ENCODE results near the gene PRRT1.
"Not testable (repeated sequence)": the region's sequence is repeated elsewhere in the genome, so short reads cannot be mapped to it uniquely, and the experiment has no call there.

PRRT1 gene

DNA sequence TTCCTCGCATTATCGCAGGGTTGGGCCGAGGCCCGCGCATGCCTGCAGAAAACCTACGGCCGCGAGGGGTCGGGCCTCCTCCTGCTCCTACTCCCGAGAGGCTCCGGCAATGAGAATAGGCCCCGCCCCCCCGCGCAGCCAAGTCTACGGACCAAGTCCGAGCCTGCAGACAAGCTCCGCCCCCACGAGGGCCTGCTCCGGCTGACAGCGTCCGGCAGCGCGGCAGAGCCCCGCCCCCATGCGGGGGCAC lies 43.8 kb upstream of the PRRT1 start:
- no peak for TF ChIP-seq ZFX (IDR thresholded peaks at IDR 0.05; ENCODE audit: borderline replicate concordance)
- TF ChIP-seq, protein P1, sequence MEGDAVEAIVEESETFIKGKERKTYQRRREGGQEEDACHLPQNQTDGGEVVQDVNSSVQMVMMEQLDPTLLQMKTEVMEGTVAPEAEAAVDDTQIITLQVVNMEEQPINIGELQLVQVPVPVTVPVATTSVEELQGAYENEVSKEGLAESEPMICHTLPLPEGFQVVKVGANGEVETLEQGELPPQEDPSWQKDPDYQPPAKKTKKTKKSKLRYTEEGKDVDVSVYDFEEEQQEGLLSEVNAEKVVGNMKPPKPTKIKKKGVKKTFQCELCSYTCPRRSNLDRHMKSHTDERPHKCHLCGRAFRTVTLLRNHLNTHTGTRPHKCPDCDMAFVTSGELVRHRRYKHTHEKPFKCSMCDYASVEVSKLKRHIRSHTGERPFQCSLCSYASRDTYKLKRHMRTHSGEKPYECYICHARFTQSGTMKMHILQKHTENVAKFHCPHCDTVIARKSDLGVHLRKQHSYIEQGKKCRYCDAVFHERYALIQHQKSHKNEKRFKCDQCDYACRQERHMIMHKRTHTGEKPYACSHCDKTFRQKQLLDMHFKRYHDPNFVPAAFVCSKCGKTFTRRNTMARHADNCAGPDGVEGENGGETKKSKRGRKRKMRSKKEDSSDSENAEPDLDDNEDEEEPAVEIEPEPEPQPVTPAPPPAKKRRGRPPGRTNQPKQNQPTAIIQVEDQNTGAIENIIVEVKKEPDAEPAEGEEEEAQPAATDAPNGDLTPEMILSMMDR (IDR thresholded peaks at IDR 0.05), result no peak
- H3K27ac ChIP-seq, result peak overlapping the region; percentile 98

DNA sequence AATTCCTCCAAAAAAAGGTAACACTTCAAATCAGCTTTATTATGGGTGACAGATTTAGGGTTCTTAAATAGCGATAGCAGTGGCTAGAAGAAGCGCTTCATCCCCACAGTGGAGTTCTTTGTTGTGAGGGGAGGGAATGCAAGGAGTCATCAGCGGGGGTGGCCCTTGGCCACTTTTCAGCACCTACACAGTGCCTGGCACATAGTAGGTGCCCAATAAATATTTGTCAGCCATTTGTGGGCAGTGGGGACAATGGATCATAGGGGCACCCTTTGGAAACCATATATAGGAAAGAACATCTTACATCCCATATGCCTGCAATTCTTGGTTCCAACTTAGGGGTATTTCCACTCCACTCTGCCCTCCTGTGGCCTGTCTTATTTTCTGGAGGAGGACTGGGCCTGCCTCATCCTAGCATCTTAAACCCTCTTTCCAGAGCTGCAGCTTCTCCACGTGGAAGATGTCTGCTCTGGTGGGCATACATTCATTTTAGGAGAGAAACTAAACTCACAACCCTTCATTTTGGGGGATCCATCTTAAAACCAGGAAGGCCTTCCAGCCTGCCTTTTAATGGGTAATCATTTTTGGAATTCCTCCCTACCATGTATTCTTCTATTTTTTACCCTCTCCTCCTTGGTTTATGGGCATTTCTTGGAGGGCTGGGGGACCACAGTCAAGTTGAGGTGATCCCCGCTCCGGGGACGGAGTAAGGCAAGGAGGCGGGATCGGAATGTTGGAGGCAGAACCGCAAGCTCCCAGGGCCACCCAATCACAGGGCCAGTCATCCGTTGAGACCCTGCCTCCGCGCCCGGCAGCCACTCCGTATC lies 43.3 kb upstream of the PRRT1 start:
- no peak for TF ChIP-seq ZFX (IDR thresholded peaks at IDR 0.05; ENCODE audit: borderline replicate concordance)
- TF ChIP-seq, protein P1 (IDR thresholded peaks at IDR 0.05), result peak; percentile 77
- H3K27ac ChIP-seq, result peak overlapping the region; percentile 98

DNA sequence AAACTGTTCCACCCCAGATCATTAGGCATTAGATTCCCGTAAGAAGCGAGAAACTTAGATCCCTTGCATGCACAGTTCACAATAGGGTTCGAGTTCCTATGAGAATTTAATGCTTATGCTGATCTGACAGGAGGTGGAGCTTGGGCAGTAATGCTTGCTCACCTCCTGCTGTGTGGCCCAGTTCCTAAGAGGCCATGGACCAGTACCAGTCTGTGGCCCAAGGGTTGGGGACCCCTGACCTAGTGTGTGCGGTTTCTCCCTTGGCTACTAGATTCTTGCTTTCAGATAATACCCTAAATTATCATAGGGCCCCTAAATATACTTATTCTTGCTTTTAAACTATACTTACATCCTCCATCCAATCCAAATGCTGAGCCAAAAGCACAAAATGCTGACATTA lies 42.6 kb upstream of the PRRT1 start:
- TF ChIP-seq ZFX (IDR thresholded peaks at IDR 0.05; ENCODE audit: borderline replicate concordance), result no peak
- TF ChIP-seq, protein P1 (IDR thresholded peaks at IDR 0.05), result no peak
- H3K27ac ChIP-seq, result peak overlapping the region; percentile 98; the same call in 1 of the 2 replicates

DNA sequence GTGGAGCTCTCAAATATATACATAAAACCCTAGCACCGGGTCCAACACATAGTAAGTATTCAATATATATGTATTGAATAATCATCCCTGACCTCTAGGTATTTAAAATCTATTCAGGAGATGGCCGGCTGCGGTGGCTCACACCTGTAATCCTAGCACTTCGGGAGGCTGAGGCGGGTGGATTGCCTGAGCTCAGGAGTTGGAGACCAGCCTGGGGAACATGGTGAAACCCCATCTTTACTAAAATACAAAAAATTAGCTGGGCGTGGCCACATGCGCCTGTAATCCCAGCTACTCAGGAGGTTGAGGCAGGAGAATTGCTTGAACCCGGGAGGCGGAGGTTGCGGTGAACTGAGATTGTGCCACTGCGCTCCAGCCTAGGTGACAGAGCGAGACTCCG lies 41.4 kb upstream of the PRRT1 start:
- not testable (repeated sequence) for H3K27ac ChIP-seq

DNA sequence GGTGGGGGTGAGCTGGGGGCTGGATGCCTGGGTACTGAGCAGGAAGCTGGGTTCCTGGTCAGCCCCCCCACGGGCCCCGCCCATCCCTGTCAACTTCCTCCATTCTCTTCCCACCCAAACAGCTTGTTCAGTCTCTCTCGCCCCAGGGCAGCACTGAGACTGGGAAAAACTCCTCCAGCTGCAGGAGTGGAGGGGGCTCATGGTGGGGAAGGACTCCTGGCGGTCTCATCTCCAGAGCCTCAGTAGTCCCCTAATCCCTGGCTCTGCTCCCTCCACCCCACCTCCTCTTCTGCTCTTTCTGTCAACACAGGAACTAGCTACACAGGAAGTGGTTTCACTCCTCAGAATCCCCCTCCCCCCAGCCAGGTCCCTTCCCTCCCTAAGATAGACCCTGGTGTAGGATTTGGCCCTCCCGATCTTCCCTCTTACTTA lies 40.9 kb upstream of the PRRT1 start, which contains the start of gene GPSM3:
Gene GPSM3, minus strand, starts transcription at position 36 of the 432 bp plus-strand sequence. CDS start 130 bp downstream, outside the sequence.
- no peak within 1 kb of the TSS for H3K27ac ChIP-seq
- no peak for TF ChIP-seq ZFX (IDR thresholded peaks at IDR 0.05; ENCODE audit: borderline replicate concordance)
- TF ChIP-seq, protein P1 (IDR thresholded peaks at IDR 0.05), result no peak

DNA sequence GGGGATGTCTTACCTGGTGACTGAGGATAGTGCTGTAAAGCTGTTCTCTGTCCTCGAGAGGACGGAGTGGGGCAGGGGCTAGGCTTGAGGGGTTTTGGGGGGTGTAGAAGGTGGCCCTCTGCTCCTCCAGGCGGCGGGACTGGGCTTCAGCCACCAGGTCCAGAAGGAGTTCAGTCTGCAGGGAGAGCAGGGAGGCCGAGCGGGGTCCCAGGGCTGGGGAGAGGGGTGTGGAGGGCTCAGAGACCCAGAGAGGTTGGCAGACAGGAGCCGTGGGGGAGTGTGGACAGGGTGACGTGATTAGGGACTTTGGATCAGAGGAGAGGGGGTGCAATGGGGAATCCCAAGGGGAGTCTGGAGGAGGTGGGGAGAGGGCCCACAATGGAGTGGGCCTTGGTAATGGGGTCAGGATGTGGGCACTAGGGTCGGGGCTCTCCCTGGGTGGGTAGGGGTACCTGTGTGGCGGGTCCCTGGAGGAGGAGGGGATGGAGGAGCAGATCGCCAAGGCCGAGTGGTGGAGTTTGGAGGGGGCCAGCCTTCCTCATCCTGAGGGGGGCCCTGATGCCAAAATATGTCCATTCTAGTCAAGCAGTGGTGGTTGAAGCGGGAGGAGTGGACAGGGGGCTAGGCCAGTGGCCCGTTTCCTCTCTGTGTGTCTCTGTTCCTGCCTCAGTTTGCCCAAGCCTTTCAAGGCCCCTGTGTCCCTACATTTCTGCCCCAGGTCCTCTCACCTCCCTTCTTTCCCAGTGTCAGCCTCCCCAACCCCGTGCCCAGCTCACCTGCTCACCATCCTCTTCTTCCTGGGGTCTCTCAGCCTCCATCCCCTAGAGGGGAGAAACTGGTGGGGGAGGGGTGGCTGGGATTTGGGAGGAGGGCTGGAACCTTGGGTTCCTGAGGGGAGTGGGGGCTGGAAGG lies 40.2 kb upstream of the PRRT1 start:
- no peak for TF ChIP-seq ZFX (IDR thresholded peaks at IDR 0.05; ENCODE audit: borderline replicate concordance)
- TF ChIP-seq, protein P1 (IDR thresholded peaks at IDR 0.05), result no peak
- no peak overlapping the region for H3K27ac ChIP-seq

DNA sequence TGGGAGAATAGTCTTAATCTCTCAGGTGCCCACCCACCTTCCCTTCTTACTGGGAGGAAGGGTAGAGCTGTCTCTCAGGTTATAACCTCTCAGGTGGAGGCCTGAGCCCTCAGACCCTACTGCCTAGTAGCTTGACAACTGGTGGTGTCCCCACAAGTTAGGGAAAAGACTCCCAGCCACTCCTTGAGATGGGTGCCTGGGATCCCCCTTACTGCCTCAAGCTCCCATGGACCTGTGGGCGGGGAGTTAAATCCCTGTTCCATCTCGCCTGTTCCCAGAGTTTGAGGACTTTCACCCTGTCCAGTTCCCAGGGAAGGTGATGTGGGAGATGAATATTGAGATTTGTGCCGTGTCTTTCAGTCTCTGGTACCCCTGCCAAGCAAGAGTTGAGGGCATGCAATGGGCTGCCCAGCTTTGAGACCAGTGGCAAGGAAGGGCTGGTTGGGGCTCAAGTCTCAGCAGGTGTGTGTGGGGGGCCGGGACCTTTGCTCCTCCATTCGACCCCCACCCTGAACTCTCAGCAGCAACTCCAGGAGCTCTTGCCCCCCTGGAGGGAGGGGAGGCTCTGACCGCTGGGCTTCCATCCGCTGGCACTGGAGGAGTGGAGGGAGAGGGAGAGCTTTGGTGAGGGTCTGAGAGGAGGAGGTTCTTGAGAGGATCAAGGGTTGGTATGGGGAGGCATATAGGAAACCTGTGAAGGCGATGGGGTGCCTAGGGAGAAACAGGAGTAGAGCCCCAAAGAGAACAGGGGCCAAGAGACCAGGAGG lies 39.4 kb upstream of the PRRT1 start:
- TF ChIP-seq, protein P1 (IDR thresholded peaks at IDR 0.05), result no peak
- TF ChIP-seq ZFX (IDR thresholded peaks at IDR 0.05; ENCODE audit: borderline replicate concordance), result no peak
- peak overlapping the region; percentile 87 for H3K27ac ChIP-seq

Data from 22Rv1 (cell line).